Astrocyte of the hippocampus (primary cell): ENCODE measurements around the gene CNTNAP2.

Experiments
- DNase-seq: peaks from one replicate; pipeline ENCODE4 v3.0.0; 2011; ENCODE audit warnings: low read depth, low spot score

Gene CNTNAP2

GRCh38 chr7:148379677-148380076, 2263.1 kb downstream of the CNTNAP2 start:
- no peak for DNase-seq

GRCh38 chr7:148380596-148381419, 2264.2 kb downstream of the CNTNAP2 start:
- DNase-seq = no peak

- no peak for DNase-seq
Measured at GRCh38 chr7:148382596-148382995, 2266.0 kb downstream of the CNTNAP2 start.

- DNase-seq = no peak
Measured at GRCh38 chr7:148383651-148384050, 2267.1 kb downstream of the CNTNAP2 start.

- peak; percentile 63 for DNase-seq
Measured at GRCh38 chr7:148385009-148385682, 2268.5 kb downstream of the CNTNAP2 start.

GRCh38 chr7:148390381-148390780, 2273.8 kb downstream of the CNTNAP2 start:
- no peak for DNase-seq

- DNase-seq = no peak
Measured at GRCh38 chr7:148391591-148391990, 2275.0 kb downstream of the CNTNAP2 start.

GRCh38 chr7:148394582-148394981, 2278.0 kb downstream of the CNTNAP2 start:
- DNase-seq = no peak

GRCh38 chr7:148395352-148395811, 2278.8 kb downstream of the CNTNAP2 start:
- peak; percentile 61 for DNase-seq

GRCh38 chr7:148395990-148396716, 2279.6 kb downstream of the CNTNAP2 start:
- peak; percentile 46 for DNase-seq

- DNase-seq = no peak
Measured at GRCh38 chr7:148397056-148397455, 2280.5 kb downstream of the CNTNAP2 start.

GRCh38 chr7:148397551-148397950, 2280.9 kb downstream of the CNTNAP2 start:
- no peak for DNase-seq

GRCh38 chr7:148397985-148398384, 2281.4 kb downstream of the CNTNAP2 start:
- DNase-seq = no peak

GRCh38 chr7:148398844-148399365, 2282.3 kb downstream of the CNTNAP2 start:
- no peak for DNase-seq

- no peak for DNase-seq
Measured at GRCh38 chr7:148400101-148400500, 2283.5 kb downstream of the CNTNAP2 start.

- no peak for DNase-seq
Measured at GRCh38 chr7:148402159-148402558, 2285.6 kb downstream of the CNTNAP2 start.

- no peak for DNase-seq
Measured at GRCh38 chr7:148403466-148403993, 2286.9 kb downstream of the CNTNAP2 start.

- DNase-seq = no peak
Measured at GRCh38 chr7:148408307-148408706, 2291.7 kb downstream of the CNTNAP2 start.

- DNase-seq = no peak
Measured at GRCh38 chr7:148410905-148411304, 2294.3 kb downstream of the CNTNAP2 start.

GRCh38 chr7:148412691-148413090, 2296.1 kb downstream of the CNTNAP2 start:
- DNase-seq = no peak
